Measurements from ENCODE around the gene NR1H2. TPM values are rescaled to one million over a fixed set of nuclear protein-coding genes. Genes with fewer than 3 reads are reported as not detected.

Gene NR1H2
- total and polyA plus RNA-seq, 3 experiments from 2014 or later: 79.7 to 95.5 (median 82.3) TPM

- no peaks in the 10 kb centered on the region for H3K9me3 Mint-ChIP-seq
- Histone ChIP-seq H3K4me3 (ENCODE audit: low read length) (no peak overlapping the region), H3K27me3 (ENCODE audit: insufficient read depth, low read length, poor library complexity, severe bottlenecking) (no peaks in the 10 kb centered on the region), H3K27ac (ENCODE audit: low read depth, low read length) (no peak overlapping the region), H3K4me1 (ENCODE audit: insufficient read depth, low read length) (no peaks in the 10 kb centered on the region), H3K9me3 (ENCODE audit: low read length) (no peaks in the 10 kb centered on the region), H3K36me3 (ENCODE audit: insufficient read depth, low read length) (no peaks in the 10 kb centered on the region)
- no peak overlapping the region for H3K27ac Mint-ChIP-seq
- peaks cover 0 to 3% (median 0%) of the 10 kb centered on the region in 3 donors for H3K4me1 Mint-ChIP-seq
- POLR2A ChIA-PET: no interaction called here
- no peak for DNase-seq
- CTCF ChIA-PET: no interaction called here
- no peak overlapping the region for H3K4me3 Mint-ChIP-seq
- peaks cover 0 to 45% (median 9%) of the 10 kb centered on the region in 3 donors for H3K36me3 Mint-ChIP-seq
- H3K27me3 Mint-ChIP-seq: no peaks in the 10 kb centered on the region
Observed at GRCh38 chr19:50402544-50403301, 26.5 kb downstream of the NR1H2 start.

- Histone ChIP-seq H3K4me3 (ENCODE audit: low read length) (no peak overlapping the region), H3K4me1 (ENCODE audit: insufficient read depth, low read length) (no peaks in the 10 kb centered on the region), H3K9me3 (ENCODE audit: low read length) (no peaks in the 10 kb centered on the region), H3K27me3 (ENCODE audit: insufficient read depth, low read length, poor library complexity, severe bottlenecking) (no peaks in the 10 kb centered on the region), H3K27ac (ENCODE audit: low read depth, low read length) (no peak overlapping the region), H3K36me3 (ENCODE audit: insufficient read depth, low read length) (no peaks in the 10 kb centered on the region)
- Mint-ChIP-seq H3K36me3 (peaks cover 0 to 54% (median 8%) of the 10 kb centered on the region in 3 donors), H3K4me3 (no peak overlapping the region), H3K4me1 (no peaks in the 10 kb centered on the region), H3K9me3 (no peaks in the 10 kb centered on the region), H3K27me3 (no peaks in the 10 kb centered on the region), H3K27ac (peak overlapping the region in 1 of 8 donors; percentile 58)
- POLR2A ChIA-PET: no interaction called here
- DNase-seq: no peak
- CTCF ChIA-PET: no interaction called here
Observed at GRCh38 chr19:50406156-50406820, 30.0 kb downstream of the NR1H2 start.

GRCh38 chr19:50406829-50407228, 30.6 kb downstream of the NR1H2 start:
- Mint-ChIP-seq H3K9me3 (no peaks in the 10 kb centered on the region), H3K27me3 (no peaks in the 10 kb centered on the region), H3K4me3 (no peak overlapping the region), H3K4me1 (no peaks in the 10 kb centered on the region), H3K27ac (no peak overlapping the region), H3K36me3 (peaks cover 0 to 54% (median 8%) of the 10 kb centered on the region in 3 donors)
- H3K4me1 ChIP-seq (ENCODE audit: insufficient read depth, low read length): no peaks in the 10 kb centered on the region
- no peak overlapping the region for H3K27ac ChIP-seq (ENCODE audit: low read depth, low read length)
- no peak overlapping the region for H3K4me3 ChIP-seq (ENCODE audit: low read length)
- no peaks in the 10 kb centered on the region for H3K36me3 ChIP-seq (ENCODE audit: insufficient read depth, low read length)
- DNase-seq: no peak
- no peaks in the 10 kb centered on the region for H3K9me3 ChIP-seq (ENCODE audit: low read length)
- ChIA-PET CTCF (no interaction called here), POLR2A (no interaction called here)
- H3K27me3 ChIP-seq (ENCODE audit: insufficient read depth, low read length, poor library complexity, severe bottlenecking): no peaks in the 10 kb centered on the region

GRCh38 chr19:50409347-50409746, 33.1 kb downstream of the NR1H2 start:
- no peaks in the 10 kb centered on the region for H3K4me1 ChIP-seq (ENCODE audit: insufficient read depth, low read length)
- no peak overlapping the region for H3K27ac ChIP-seq (ENCODE audit: low read depth, low read length)
- no peaks in the 10 kb centered on the region for H3K9me3 ChIP-seq (ENCODE audit: low read length)
- ChIA-PET POLR2A (no interaction called here), CTCF (no interaction called here)
- DNase-seq: no peak
- H3K27me3 ChIP-seq (ENCODE audit: insufficient read depth, low read length, poor library complexity, severe bottlenecking): no peaks in the 10 kb centered on the region
- Mint-ChIP-seq H3K4me3 (no peak overlapping the region), H3K27ac (no peak overlapping the region), H3K36me3 (peaks cover 0 to 44% (median 8%) of the 10 kb centered on the region in 3 donors), H3K4me1 (no peaks in the 10 kb centered on the region), H3K9me3 (no peaks in the 10 kb centered on the region), H3K27me3 (no peaks in the 10 kb centered on the region)
- no peaks in the 10 kb centered on the region for H3K36me3 ChIP-seq (ENCODE audit: insufficient read depth, low read length)
- H3K4me3 ChIP-seq (ENCODE audit: low read length): no peak overlapping the region

- H3K27ac Mint-ChIP-seq: no peak overlapping the region
- no peaks in the 10 kb centered on the region for H3K4me1 ChIP-seq (ENCODE audit: insufficient read depth, low read length)
- no peak for DNase-seq
- no peaks in the 10 kb centered on the region for H3K36me3 ChIP-seq (ENCODE audit: insufficient read depth, low read length)
- no peaks in the 10 kb centered on the region for H3K9me3 ChIP-seq (ENCODE audit: low read length)
- ChIA-PET POLR2A (no interaction called here), CTCF (no interaction called here)
- H3K4me3 ChIP-seq (ENCODE audit: low read length): no peak overlapping the region
- no peaks in the 10 kb centered on the region for H3K9me3 Mint-ChIP-seq
- no peaks in the 10 kb centered on the region for H3K27me3 Mint-ChIP-seq
- H3K4me1 Mint-ChIP-seq: no peaks in the 10 kb centered on the region
- H3K27me3 ChIP-seq (ENCODE audit: insufficient read depth, low read length, poor library complexity, severe bottlenecking): no peaks in the 10 kb centered on the region
- no peak overlapping the region for H3K27ac ChIP-seq (ENCODE audit: low read depth, low read length)
- H3K4me3 Mint-ChIP-seq: no peak overlapping the region
- H3K36me3 Mint-ChIP-seq: peaks cover 0 to 43% (median 8%) of the 10 kb centered on the region in 3 donors
Observed at GRCh38 chr19:50410109-50410508, 33.9 kb downstream of the NR1H2 start.

GRCh38 chr19:50412419-50412818, 36.2 kb downstream of the NR1H2 start:
- ChIA-PET CTCF (interaction anchor here (2.3 kb wide), 1 partner anchor 55 kb away, joined by 5 read pairs; no protein-coding TSS in a partner anchor), POLR2A (no interaction called here)
- no peaks in the 10 kb centered on the region for H3K9me3 Mint-ChIP-seq
- peaks cover 0 to 25% (median 4%) of the 10 kb centered on the region in 3 donors for H3K36me3 Mint-ChIP-seq
- no peak overlapping the region for H3K27ac ChIP-seq (ENCODE audit: low read depth, low read length)
- no peaks in the 10 kb centered on the region for H3K9me3 ChIP-seq (ENCODE audit: low read length)
- H3K4me1 Mint-ChIP-seq: no peaks in the 10 kb centered on the region
- no peak overlapping the region for H3K4me3 ChIP-seq (ENCODE audit: low read length)
- peaks cover 0 to 1% of the 10 kb centered on the region in 2 donors for H3K27me3 Mint-ChIP-seq
- H3K36me3 ChIP-seq (ENCODE audit: insufficient read depth, low read length): no peaks in the 10 kb centered on the region
- H3K4me3 Mint-ChIP-seq: no peak overlapping the region
- H3K4me1 ChIP-seq (ENCODE audit: insufficient read depth, low read length): no peaks in the 10 kb centered on the region
- no peaks in the 10 kb centered on the region for H3K27me3 ChIP-seq (ENCODE audit: insufficient read depth, low read length, poor library complexity, severe bottlenecking)
- no peak for DNase-seq
- H3K27ac Mint-ChIP-seq: peak overlapping the region in 2 of 8 donors; percentile 17 to 37

GRCh38 chr19:50413096-50413495, 36.8 kb downstream of the NR1H2 start:
- Histone ChIP-seq H3K9me3 (ENCODE audit: low read length) (no peaks in the 10 kb centered on the region), H3K27me3 (ENCODE audit: insufficient read depth, low read length, poor library complexity, severe bottlenecking) (no peaks in the 10 kb centered on the region), H3K4me3 (ENCODE audit: low read length) (no peak overlapping the region), H3K4me1 (ENCODE audit: insufficient read depth, low read length) (no peaks in the 10 kb centered on the region), H3K27ac (ENCODE audit: low read depth, low read length) (no peak overlapping the region), H3K36me3 (ENCODE audit: insufficient read depth, low read length) (no peaks in the 10 kb centered on the region)
- no peak overlapping the region for H3K27ac Mint-ChIP-seq
- H3K4me3 Mint-ChIP-seq: no peak overlapping the region
- peaks cover 0 to 1% of the 10 kb centered on the region in 2 donors for H3K27me3 Mint-ChIP-seq
- DNase-seq: no peak
- H3K4me1 Mint-ChIP-seq: no peaks in the 10 kb centered on the region
- ChIA-PET POLR2A (no interaction called here), CTCF (interaction anchor here (2.3 kb wide), 1 partner anchor 56 kb away, joined by 5 read pairs; no protein-coding TSS in a partner anchor)
- H3K36me3 Mint-ChIP-seq: peaks cover 0 to 25% (median 4%) of the 10 kb centered on the region in 3 donors
- H3K9me3 Mint-ChIP-seq: no peaks in the 10 kb centered on the region

- DNase-seq: no peak
- Mint-ChIP-seq H3K36me3 (peaks cover 0 to 24% (median 4%) of the 10 kb centered on the region in 3 donors), H3K9me3 (no peaks in the 10 kb centered on the region), H3K27ac (no peak overlapping the region), H3K27me3 (peaks cover 0 to 3% of the 10 kb centered on the region in 2 donors), H3K4me1 (no peaks in the 10 kb centered on the region), H3K4me3 (no peak overlapping the region)
- no peaks in the 10 kb centered on the region for H3K4me1 ChIP-seq (ENCODE audit: insufficient read depth, low read length)
- POLR2A ChIA-PET: no interaction called here
- no peaks in the 10 kb centered on the region for H3K9me3 ChIP-seq (ENCODE audit: low read length)
- H3K27me3 ChIP-seq (ENCODE audit: insufficient read depth, low read length, poor library complexity, severe bottlenecking): no peaks in the 10 kb centered on the region
- CTCF ChIA-PET: interaction anchor here (2.3 kb wide), 1 partner anchor 56 kb away, joined by 5 read pairs; no protein-coding TSS in a partner anchor
- H3K4me3 ChIP-seq (ENCODE audit: low read length): no peak overlapping the region
- no peak overlapping the region for H3K27ac ChIP-seq (ENCODE audit: low read depth, low read length)
- no peaks in the 10 kb centered on the region for H3K36me3 ChIP-seq (ENCODE audit: insufficient read depth, low read length)
Observed at GRCh38 chr19:50413531-50413930, 37.3 kb downstream of the NR1H2 start.
